Measurements from ENCODE around the gene PRR14L. TPM values are rescaled to one million over a fixed set of nuclear protein-coding genes. Genes with fewer than 3 reads are reported as not detected.

The PRR14L gene
- total RNA-seq, 4 donors from 2014 or later: 22.8 to 28.4 (median 27.3) TPM

DNA sequence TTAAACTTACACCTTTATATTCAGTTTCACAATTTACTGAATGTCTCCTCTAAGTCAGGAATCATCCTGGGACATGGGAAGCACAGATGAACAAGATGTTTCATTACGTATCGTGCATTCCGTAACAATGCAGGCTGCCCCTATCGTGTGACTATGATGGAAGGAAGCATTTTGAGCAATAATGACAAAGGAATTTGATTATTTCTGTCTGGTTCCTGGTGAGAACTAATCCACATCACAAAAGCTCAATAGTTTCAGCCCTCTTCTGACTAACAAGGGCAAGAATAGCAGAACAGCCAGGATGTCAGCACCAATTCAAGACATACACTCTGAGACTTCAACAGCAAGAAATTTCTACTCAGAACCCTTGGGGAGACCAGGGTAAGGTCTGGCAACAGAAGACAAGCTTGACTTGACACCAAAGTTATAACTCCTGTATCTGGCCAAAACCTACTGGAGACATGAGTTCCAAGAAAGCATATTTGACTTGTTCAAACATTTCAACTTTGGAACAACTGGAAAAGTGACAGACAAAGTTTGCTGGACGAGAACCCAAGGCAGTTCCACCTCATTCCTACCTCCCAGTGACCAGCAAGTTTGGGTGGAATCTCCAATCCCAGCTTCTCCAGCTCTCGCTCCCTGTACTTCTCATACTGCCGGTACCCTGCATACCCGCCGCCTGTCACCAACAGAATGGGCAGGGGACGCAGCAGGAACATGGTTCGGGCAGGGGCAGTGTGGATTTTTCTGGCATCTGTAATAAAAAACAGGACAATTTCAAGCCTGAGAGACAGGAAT lies 102.2 kb downstream of the PRR14L start:
- H3K36me3 ChIP-seq: peaks cover 0 to 63% (median 0%) of the 10 kb centered on the region in 3 donors
- no peak for DNase-seq (ENCODE audit: low spot score in 2 of 2)
- no peak overlapping the region for H3K4me3 ChIP-seq
- TF ChIP-seq, protein P1, sequence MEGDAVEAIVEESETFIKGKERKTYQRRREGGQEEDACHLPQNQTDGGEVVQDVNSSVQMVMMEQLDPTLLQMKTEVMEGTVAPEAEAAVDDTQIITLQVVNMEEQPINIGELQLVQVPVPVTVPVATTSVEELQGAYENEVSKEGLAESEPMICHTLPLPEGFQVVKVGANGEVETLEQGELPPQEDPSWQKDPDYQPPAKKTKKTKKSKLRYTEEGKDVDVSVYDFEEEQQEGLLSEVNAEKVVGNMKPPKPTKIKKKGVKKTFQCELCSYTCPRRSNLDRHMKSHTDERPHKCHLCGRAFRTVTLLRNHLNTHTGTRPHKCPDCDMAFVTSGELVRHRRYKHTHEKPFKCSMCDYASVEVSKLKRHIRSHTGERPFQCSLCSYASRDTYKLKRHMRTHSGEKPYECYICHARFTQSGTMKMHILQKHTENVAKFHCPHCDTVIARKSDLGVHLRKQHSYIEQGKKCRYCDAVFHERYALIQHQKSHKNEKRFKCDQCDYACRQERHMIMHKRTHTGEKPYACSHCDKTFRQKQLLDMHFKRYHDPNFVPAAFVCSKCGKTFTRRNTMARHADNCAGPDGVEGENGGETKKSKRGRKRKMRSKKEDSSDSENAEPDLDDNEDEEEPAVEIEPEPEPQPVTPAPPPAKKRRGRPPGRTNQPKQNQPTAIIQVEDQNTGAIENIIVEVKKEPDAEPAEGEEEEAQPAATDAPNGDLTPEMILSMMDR (IDR thresholded peaks at IDR 0.05): no peak
- TF ChIP-seq POLR2A (IDR thresholded peaks at IDR 0.05): no peak
- TF ChIP-seq EP300 (IDR thresholded peaks at IDR 0.05): no peak
- 80 to 92% methylated on average over 11 of the region's 11 CpGs for WGBS, 2 donors
- H3K27me3 ChIP-seq: no peaks in the 10 kb centered on the region
- no peaks in the 10 kb centered on the region for H3K9me3 ChIP-seq
- peaks cover 0 to 5% (median 0%) of the 10 kb centered on the region in 4 donors for H3K4me1 ChIP-seq
- no peak overlapping the region for H3K27ac ChIP-seq

DNA sequence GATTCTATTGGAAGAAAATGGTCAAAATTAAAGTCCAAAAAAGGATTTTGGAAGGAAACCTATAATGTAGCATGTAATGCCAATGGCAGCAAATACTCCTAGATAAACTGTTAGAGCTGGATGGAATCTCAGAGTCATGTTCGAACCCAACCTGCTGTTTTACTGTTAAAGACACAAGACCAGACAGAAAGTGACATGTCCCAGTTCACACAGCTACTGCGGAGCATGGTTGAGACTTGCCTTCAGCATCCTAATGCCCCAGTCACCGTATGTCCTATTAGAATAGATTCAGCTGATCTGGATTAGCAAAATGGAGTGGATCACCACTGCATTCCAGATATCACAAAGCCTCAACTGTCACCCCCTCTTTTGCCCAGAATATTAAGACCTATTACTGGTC lies 102.9 kb downstream of the PRR14L start:
- peaks cover 0 to 5% (median 0%) of the 10 kb centered on the region in 4 donors for H3K4me1 ChIP-seq
- H3K36me3 ChIP-seq: peaks cover 0 to 69% (median 0%) of the 10 kb centered on the region in 3 donors
- no peak overlapping the region for H3K4me3 ChIP-seq
- no peaks in the 10 kb centered on the region for H3K9me3 ChIP-seq
- TF ChIP-seq, protein P1 (IDR thresholded peaks at IDR 0.05): no peak
- TF ChIP-seq EP300 (IDR thresholded peaks at IDR 0.05) (no peak), POLR2A (IDR thresholded peaks at IDR 0.05) (no peak)
- WGBS, 2 donors: 92 to 94% methylated on average over 3 of the region's 3 CpGs
- H3K27me3 ChIP-seq: no peaks in the 10 kb centered on the region
- no peak overlapping the region for H3K27ac ChIP-seq
- no peak for DNase-seq (ENCODE audit: low spot score in 2 of 2)

DNA sequence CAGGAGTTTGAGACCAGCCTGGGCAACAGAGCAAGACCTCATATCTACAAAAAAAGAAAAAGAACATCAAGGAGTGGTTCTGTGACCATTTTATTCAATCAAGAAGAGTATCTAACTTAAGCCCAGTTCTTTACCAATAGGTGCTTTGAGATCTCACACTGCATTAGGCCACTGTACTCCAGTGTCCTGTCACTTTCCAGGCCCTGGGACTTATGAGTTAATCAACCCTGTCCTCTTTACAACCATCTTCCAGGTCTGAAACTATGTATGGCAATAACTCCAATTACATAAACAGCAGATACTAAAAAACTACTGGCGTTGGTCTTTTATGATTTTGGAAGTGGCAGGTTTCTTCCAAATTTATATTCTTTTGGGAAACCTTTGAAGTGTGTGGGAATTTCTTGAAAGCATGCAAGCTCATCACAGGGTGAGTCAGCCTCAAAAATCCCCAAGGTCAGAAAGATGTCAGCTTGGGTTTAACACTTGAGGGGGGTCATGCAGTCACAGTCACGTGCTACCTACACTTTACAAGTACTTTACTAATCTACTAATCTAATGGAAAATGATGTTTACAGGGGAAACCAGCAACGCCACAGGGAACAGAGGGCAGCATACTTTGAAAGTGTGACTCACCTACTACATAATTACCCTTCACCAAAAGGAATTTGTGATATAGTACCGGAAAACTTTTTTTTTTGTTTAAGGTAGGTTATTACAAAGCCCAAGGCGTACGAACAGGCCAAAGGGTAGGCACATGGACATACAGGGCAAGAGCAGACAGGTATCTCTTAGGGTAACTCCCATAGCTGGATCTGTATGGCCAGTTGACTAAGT lies 103.5 kb downstream of the PRR14L start:
- Histone ChIP-seq H3K9me3 (no peaks in the 10 kb centered on the region), H3K4me3 (no peak overlapping the region), H3K27ac (no peak overlapping the region), H3K27me3 (no peaks in the 10 kb centered on the region), H3K4me1 (peaks cover 0 to 5% (median 0%) of the 10 kb centered on the region in 4 donors), H3K36me3 (peaks cover 0 to 71% (median 0%) of the 10 kb centered on the region in 3 donors)
- TF ChIP-seq, protein P1 (IDR thresholded peaks at IDR 0.05): no peak
- no peak for TF ChIP-seq EP300 (IDR thresholded peaks at IDR 0.05)
- no peak for TF ChIP-seq POLR2A (IDR thresholded peaks at IDR 0.05)
- WGBS, 2 donors: 73 to 74% methylated on average over 6 of the region's 6 CpGs
- no peak for DNase-seq (ENCODE audit: low spot score in 2 of 2)

DNA sequence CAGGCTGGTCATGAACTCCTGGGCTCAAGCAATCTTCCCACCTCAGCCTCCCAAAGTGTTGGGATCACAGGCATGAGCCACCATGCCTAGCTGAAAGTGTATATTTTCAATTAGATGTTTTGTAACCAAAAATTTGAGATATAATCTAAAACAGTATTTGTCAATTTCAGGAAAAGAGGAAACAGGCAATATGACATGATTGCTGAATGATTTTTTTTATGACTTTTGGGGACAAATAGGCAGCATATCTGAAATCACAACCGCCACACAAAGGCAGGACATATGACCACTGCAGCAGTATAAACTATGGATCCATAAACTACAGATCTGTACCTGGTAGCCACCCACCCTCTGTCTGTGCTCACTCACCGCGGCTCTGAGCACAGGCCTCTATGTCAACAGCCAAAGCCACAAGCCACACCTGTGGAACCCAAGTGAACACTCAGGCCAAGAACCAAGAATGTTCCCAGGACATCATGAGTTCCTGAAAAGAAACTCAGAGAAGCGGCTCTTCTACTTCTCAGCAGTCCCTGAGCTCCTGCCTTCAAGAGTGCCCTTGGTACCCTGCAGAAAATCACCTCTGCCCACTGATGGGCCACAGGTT lies 110.4 kb downstream of the PRR14L start:
- TF ChIP-seq, protein P1 (IDR thresholded peaks at IDR 0.05): no peak
- TF ChIP-seq POLR2A (IDR thresholded peaks at IDR 0.05) (no peak), EP300 (IDR thresholded peaks at IDR 0.05) (no peak)
- peaks cover 0 to 14% (median 0%) of the 10 kb centered on the region in 3 donors for H3K36me3 ChIP-seq
- peaks cover 0 to 23% (median 13%) of the 10 kb centered on the region in 4 donors for H3K4me1 ChIP-seq
- H3K27ac ChIP-seq: peak overlapping the region in 1 of 4 donors; percentile 84
- 84 to 92% methylated on average over 4 of the region's 4 CpGs for WGBS, 2 donors
- H3K4me3 ChIP-seq: no peak overlapping the region
- no peaks in the 10 kb centered on the region for H3K27me3 ChIP-seq
- H3K9me3 ChIP-seq: no peaks in the 10 kb centered on the region
- no peak for DNase-seq (ENCODE audit: low spot score in 2 of 2)
